H1 (cell line): ENCODE results near the gene KRT13. TPM values are rescaled to one million over a fixed set of nuclear protein-coding genes. Genes with fewer than 3 reads are reported as not detected.

ENCODE experiments used
- EP300 ChIP-seq, 2 experiments: IDR thresholded peaks; 1 replicate in 1 of 2; 2 replicates in 1 of 2; pipeline ENCODE4 v1.6.1; 2011 to 2012; ENCODE audit warnings: low read depth in 2 of 2, low read length in 2 of 2, mild to moderate bottlenecking in 2 of 2, borderline replicate concordance in 1 of 2, inconsistent platforms in 1 of 2, moderate library complexity in 1 of 2
- polyA plus RNA-seq, 7 experiments: library from polyadenylated mRNA; depleted of rRNA in 3 of 7; stranded (reverse) in 5 of 7; unstranded in 2 of 7; fragments of >200 nt in 5 of 7; fragments of 200-250 nt in 2 of 7; gene quantifications; 1 replicate in 5 of 7; 2 replicates in 1 of 7; 4 replicates in 1 of 7; pipeline versions ENCODE4 v1.2.1 to v1.2.3, GENCODE V29; 2011 to 2013; ENCODE audit warnings: missing spikeins in 2 of 7, mixed read lengths in 2 of 7
- total RNA-seq: library from RNA; stranded (reverse); fragmentation: NEBNext Ultra II Directional; extraction: Animal tissue kit (Norgen Biotek cat#: 25700); gene quantifications from 2 replicates; pipeline ENCODE4 v1.2.1, GENCODE V29; 2021
- TF ChIP-seq, protein P1 (sequence below): fragments of 300-600 bp; sonication (generic); IDR thresholded peaks from 2 replicates; pipeline ENCODE4 v1.7.1; 2012; ENCODE audit warnings: low read length, moderate library complexity, mild to moderate bottlenecking, inconsistent platforms; ENCODE audit not compliant: insufficient replicate concordance

KRT13 gene
- total and polyA plus RNA-seq, 2 of the 8 experiments (the other 6 are each of a cell fraction or from before 2014, with no cell fraction given): 0.09 TPM; not detected in 1

- TF ChIP-seq, protein P1, sequence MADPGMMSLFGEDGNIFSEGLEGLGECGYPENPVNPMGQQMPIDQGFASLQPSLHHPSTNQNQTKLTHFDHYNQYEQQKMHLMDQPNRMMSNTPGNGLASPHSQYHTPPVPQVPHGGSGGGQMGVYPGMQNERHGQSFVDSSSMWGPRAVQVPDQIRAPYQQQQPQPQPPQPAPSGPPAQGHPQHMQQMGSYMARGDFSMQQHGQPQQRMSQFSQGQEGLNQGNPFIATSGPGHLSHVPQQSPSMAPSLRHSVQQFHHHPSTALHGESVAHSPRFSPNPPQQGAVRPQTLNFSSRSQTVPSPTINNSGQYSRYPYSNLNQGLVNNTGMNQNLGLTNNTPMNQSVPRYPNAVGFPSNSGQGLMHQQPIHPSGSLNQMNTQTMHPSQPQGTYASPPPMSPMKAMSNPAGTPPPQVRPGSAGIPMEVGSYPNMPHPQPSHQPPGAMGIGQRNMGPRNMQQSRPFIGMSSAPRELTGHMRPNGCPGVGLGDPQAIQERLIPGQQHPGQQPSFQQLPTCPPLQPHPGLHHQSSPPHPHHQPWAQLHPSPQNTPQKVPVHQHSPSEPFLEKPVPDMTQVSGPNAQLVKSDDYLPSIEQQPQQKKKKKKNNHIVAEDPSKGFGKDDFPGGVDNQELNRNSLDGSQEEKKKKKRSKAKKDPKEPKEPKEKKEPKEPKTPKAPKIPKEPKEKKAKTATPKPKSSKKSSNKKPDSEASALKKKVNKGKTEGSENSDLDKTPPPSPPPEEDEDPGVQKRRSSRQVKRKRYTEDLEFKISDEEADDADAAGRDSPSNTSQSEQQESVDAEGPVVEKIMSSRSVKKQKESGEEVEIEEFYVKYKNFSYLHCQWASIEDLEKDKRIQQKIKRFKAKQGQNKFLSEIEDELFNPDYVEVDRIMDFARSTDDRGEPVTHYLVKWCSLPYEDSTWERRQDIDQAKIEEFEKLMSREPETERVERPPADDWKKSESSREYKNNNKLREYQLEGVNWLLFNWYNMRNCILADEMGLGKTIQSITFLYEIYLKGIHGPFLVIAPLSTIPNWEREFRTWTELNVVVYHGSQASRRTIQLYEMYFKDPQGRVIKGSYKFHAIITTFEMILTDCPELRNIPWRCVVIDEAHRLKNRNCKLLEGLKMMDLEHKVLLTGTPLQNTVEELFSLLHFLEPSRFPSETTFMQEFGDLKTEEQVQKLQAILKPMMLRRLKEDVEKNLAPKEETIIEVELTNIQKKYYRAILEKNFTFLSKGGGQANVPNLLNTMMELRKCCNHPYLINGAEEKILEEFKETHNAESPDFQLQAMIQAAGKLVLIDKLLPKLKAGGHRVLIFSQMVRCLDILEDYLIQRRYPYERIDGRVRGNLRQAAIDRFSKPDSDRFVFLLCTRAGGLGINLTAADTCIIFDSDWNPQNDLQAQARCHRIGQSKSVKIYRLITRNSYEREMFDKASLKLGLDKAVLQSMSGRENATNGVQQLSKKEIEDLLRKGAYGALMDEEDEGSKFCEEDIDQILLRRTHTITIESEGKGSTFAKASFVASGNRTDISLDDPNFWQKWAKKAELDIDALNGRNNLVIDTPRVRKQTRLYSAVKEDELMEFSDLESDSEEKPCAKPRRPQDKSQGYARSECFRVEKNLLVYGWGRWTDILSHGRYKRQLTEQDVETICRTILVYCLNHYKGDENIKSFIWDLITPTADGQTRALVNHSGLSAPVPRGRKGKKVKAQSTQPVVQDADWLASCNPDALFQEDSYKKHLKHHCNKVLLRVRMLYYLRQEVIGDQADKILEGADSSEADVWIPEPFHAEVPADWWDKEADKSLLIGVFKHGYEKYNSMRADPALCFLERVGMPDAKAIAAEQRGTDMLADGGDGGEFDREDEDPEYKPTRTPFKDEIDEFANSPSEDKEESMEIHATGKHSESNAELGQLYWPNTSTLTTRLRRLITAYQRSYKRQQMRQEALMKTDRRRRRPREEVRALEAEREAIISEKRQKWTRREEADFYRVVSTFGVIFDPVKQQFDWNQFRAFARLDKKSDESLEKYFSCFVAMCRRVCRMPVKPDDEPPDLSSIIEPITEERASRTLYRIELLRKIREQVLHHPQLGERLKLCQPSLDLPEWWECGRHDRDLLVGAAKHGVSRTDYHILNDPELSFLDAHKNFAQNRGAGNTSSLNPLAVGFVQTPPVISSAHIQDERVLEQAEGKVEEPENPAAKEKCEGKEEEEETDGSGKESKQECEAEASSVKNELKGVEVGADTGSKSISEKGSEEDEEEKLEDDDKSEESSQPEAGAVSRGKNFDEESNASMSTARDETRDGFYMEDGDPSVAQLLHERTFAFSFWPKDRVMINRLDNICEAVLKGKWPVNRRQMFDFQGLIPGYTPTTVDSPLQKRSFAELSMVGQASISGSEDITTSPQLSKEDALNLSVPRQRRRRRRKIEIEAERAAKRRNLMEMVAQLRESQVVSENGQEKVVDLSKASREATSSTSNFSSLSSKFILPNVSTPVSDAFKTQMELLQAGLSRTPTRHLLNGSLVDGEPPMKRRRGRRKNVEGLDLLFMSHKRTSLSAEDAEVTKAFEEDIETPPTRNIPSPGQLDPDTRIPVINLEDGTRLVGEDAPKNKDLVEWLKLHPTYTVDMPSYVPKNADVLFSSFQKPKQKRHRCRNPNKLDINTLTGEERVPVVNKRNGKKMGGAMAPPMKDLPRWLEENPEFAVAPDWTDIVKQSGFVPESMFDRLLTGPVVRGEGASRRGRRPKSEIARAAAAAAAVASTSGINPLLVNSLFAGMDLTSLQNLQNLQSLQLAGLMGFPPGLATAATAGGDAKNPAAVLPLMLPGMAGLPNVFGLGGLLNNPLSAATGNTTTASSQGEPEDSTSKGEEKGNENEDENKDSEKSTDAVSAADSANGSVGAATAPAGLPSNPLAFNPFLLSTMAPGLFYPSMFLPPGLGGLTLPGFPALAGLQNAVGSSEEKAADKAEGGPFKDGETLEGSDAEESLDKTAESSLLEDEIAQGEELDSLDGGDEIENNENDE: no peak
- no peak for TF ChIP-seq EP300 (IDR thresholded peaks at IDR 0.05; ENCODE audit: borderline replicate concordance in 1 of 2, low read depth in 2 of 2, low read length in 2 of 2)
These were observed 2.2 kb downstream of the KRT13 start (continued) for GRCh38 chr17:41503202-41503601.
